ENCODE data around the gene FAM174A.
A peak's percentile ranks its signal among the peaks of the same experiment; 100 is the strongest.

The FAM174A gene

GRCh38 chr5:100595812-100596173 lies 60.6 kb downstream of the FAM174A start:
- H2AK5ac ChIP-seq (ENCODE audit: low read length, severe bottlenecking) = no peak overlapping the region
- H3K18ac ChIP-seq (ENCODE audit: low read depth in 1 of 2, low read length in 2 of 2) = no peak overlapping the region
- H2BK15ac ChIP-seq (ENCODE audit: low read depth, poor library complexity, severe bottlenecking) = no peak overlapping the region
- no peaks in the 10 kb centered on the region for H3K79me1 ChIP-seq (replicated peaks; ENCODE audit: low read length, poor library complexity, severe bottlenecking)
- H2BK120ac ChIP-seq (ENCODE audit: low read depth, low read length) = no peak overlapping the region
- no peaks in the 10 kb centered on the region for H3K4me1 ChIP-seq (ENCODE audit: control insufficient read depth, insufficient read depth, low read depth, low read length)
- no peak for DNase-seq
- H3K14ac ChIP-seq (ENCODE audit: low read length in 2 of 2) = no peak overlapping the region
- H4K8ac ChIP-seq (ENCODE audit: low read length) = no peak overlapping the region
- 94% methylated on average over 3 of the region's 3 CpGs for WGBS
- no peaks in the 10 kb centered on the region for H3K9me3 ChIP-seq (ENCODE audit: control insufficient read depth, low read length)
- peak overlapping the region; percentile 73 for H3K9ac ChIP-seq (ENCODE audit: low read length)
- H3K4me2 ChIP-seq (ENCODE audit: low read length, poor library complexity, severe bottlenecking) = no peak overlapping the region
- H3K27me3 ChIP-seq (ENCODE audit: control insufficient read depth in 1 of 2, insufficient read depth in 1 of 2, low read length in 2 of 2) = no peaks in the 10 kb centered on the region
- no peaks in the 10 kb centered on the region for H3K36me3 ChIP-seq (ENCODE audit: control insufficient read depth in 1 of 2, insufficient read depth in 2 of 2, low read depth in 1 of 2, low read length in 2 of 2)
- no peak overlapping the region for H2BK12ac ChIP-seq (ENCODE audit: low read length in 2 of 2)
- H3K4ac ChIP-seq (ENCODE audit: low read depth in 1 of 2, low read length in 2 of 2) = no peak overlapping the region
- peak overlapping the region in 1 of 2 experiments; percentile 64 for H3K4me3 ChIP-seq (ENCODE audit: insufficient read depth in 1 of 2, low read depth in 1 of 2, low read length in 2 of 2)
- H4K91ac ChIP-seq (ENCODE audit: low read length) = no peak overlapping the region
- H3K27ac ChIP-seq (ENCODE audit: low read length, poor library complexity, severe bottlenecking) = peak overlapping the region; percentile 19
- no peak overlapping the region for H2AFZ ChIP-seq (ENCODE audit: low read depth, low read length)
- no peak overlapping the region for H3K23ac ChIP-seq (ENCODE audit: low read length in 2 of 2)
- H2BK5ac ChIP-seq (ENCODE audit: low read depth, low read length, poor library complexity, severe bottlenecking) = no peak overlapping the region

GRCh38 chr5:100598446-100598845 lies 63.3 kb downstream of the FAM174A start:
- Histone ChIP-seq H2BK15ac (ENCODE audit: low read depth, poor library complexity, severe bottlenecking) (no peak overlapping the region), H3K4me1 (ENCODE audit: control insufficient read depth, insufficient read depth, low read depth, low read length) (no peaks in the 10 kb centered on the region), H3K14ac (ENCODE audit: low read length in 2 of 2) (no peak overlapping the region), H2AK5ac (ENCODE audit: low read length, severe bottlenecking) (no peak overlapping the region), H4K8ac (ENCODE audit: low read length) (no peak overlapping the region), H2BK120ac (ENCODE audit: low read depth, low read length) (no peak overlapping the region), H2BK12ac (ENCODE audit: low read length in 2 of 2) (no peak overlapping the region), H2BK5ac (ENCODE audit: low read depth, low read length, poor library complexity, severe bottlenecking) (no peak overlapping the region), H3K4me2 (ENCODE audit: low read length, poor library complexity, severe bottlenecking) (no peak overlapping the region), H3K4ac (ENCODE audit: low read depth in 1 of 2, low read length in 2 of 2) (no peak overlapping the region), H4K91ac (ENCODE audit: low read length) (no peak overlapping the region), H3K23ac (ENCODE audit: low read length in 2 of 2) (no peak overlapping the region), H2AFZ (ENCODE audit: low read depth, low read length) (no peak overlapping the region), H3K27me3 (ENCODE audit: control insufficient read depth in 1 of 2, insufficient read depth in 1 of 2, low read length in 2 of 2) (no peaks in the 10 kb centered on the region), H3K18ac (ENCODE audit: low read depth in 1 of 2, low read length in 2 of 2) (no peak overlapping the region), H3K9ac (ENCODE audit: low read length) (no peak overlapping the region), H3K4me3 (ENCODE audit: insufficient read depth in 1 of 2, low read depth in 1 of 2, low read length in 2 of 2) (no peak overlapping the region), H3K27ac (ENCODE audit: low read length, poor library complexity, severe bottlenecking) (no peak overlapping the region), H3K9me3 (ENCODE audit: control insufficient read depth, low read length) (no peaks in the 10 kb centered on the region), H3K36me3 (ENCODE audit: control insufficient read depth in 1 of 2, insufficient read depth in 2 of 2, low read depth in 1 of 2, low read length in 2 of 2) (no peaks in the 10 kb centered on the region), H3K79me1 (replicated peaks; ENCODE audit: low read length, poor library complexity, severe bottlenecking) (no peaks in the 10 kb centered on the region)
- DNase-seq = no peak
- WGBS = 100% methylated on average over 1 of the region's 1 CpG

- no peak overlapping the region for H3K4me2 ChIP-seq (ENCODE audit: low read length, poor library complexity, severe bottlenecking)
- no peaks in the 10 kb centered on the region for H3K27me3 ChIP-seq (ENCODE audit: control insufficient read depth in 1 of 2, insufficient read depth in 1 of 2, low read length in 2 of 2)
- no peak overlapping the region for H2AK5ac ChIP-seq (ENCODE audit: low read length, severe bottlenecking)
- no peak overlapping the region for H3K14ac ChIP-seq (ENCODE audit: low read length in 2 of 2)
- H3K4me3 ChIP-seq (ENCODE audit: insufficient read depth in 1 of 2, low read depth in 1 of 2, low read length in 2 of 2) = no peak overlapping the region
- H3K27ac ChIP-seq (ENCODE audit: low read length, poor library complexity, severe bottlenecking) = no peak overlapping the region
- H3K36me3 ChIP-seq (ENCODE audit: control insufficient read depth in 1 of 2, insufficient read depth in 2 of 2, low read depth in 1 of 2, low read length in 2 of 2) = no peaks in the 10 kb centered on the region
- H3K79me1 ChIP-seq (replicated peaks; ENCODE audit: low read length, poor library complexity, severe bottlenecking) = no peaks in the 10 kb centered on the region
- no peak overlapping the region for H4K91ac ChIP-seq (ENCODE audit: low read length)
- no peak overlapping the region for H3K4ac ChIP-seq (ENCODE audit: low read depth in 1 of 2, low read length in 2 of 2)
- no peak overlapping the region for H2BK120ac ChIP-seq (ENCODE audit: low read depth, low read length)
- DNase-seq = no peak
- H4K8ac ChIP-seq (ENCODE audit: low read length) = no peak overlapping the region
- H2BK5ac ChIP-seq (ENCODE audit: low read depth, low read length, poor library complexity, severe bottlenecking) = no peak overlapping the region
- H2BK15ac ChIP-seq (ENCODE audit: low read depth, poor library complexity, severe bottlenecking) = no peak overlapping the region
- no peak overlapping the region for H2BK12ac ChIP-seq (ENCODE audit: low read length in 2 of 2)
- 89% methylated on average over 5 of the region's 5 CpGs for WGBS
- H3K18ac ChIP-seq (ENCODE audit: low read depth in 1 of 2, low read length in 2 of 2) = no peak overlapping the region
- no peaks in the 10 kb centered on the region for H3K9me3 ChIP-seq (ENCODE audit: control insufficient read depth, low read length)
- no peak overlapping the region for H2AFZ ChIP-seq (ENCODE audit: low read depth, low read length)
- H3K4me1 ChIP-seq (ENCODE audit: control insufficient read depth, insufficient read depth, low read depth, low read length) = no peaks in the 10 kb centered on the region
- no peak overlapping the region for H3K23ac ChIP-seq (ENCODE audit: low read length in 2 of 2)
- H3K9ac ChIP-seq (ENCODE audit: low read length) = no peak overlapping the region
Measured at GRCh38 chr5:100600298-100600994, 65.3 kb downstream of the FAM174A start.

GRCh38 chr5:100603141-100603540 lies 68.0 kb downstream of the FAM174A start:
- Histone ChIP-seq H3K4me2 (ENCODE audit: low read length, poor library complexity, severe bottlenecking) (no peak overlapping the region), H3K4ac (ENCODE audit: low read depth in 1 of 2, low read length in 2 of 2) (no peak overlapping the region), H2BK15ac (ENCODE audit: low read depth, poor library complexity, severe bottlenecking) (no peak overlapping the region), H3K9me3 (ENCODE audit: control insufficient read depth, low read length) (no peaks in the 10 kb centered on the region), H2AK5ac (ENCODE audit: low read length, severe bottlenecking) (no peak overlapping the region), H2AFZ (ENCODE audit: low read depth, low read length) (no peak overlapping the region), H3K14ac (ENCODE audit: low read length in 2 of 2) (no peak overlapping the region), H3K36me3 (ENCODE audit: control insufficient read depth in 1 of 2, insufficient read depth in 2 of 2, low read depth in 1 of 2, low read length in 2 of 2) (no peaks in the 10 kb centered on the region), H2BK120ac (ENCODE audit: low read depth, low read length) (no peak overlapping the region), H3K9ac (ENCODE audit: low read length) (no peak overlapping the region), H4K91ac (ENCODE audit: low read length) (no peak overlapping the region), H3K23ac (ENCODE audit: low read length in 2 of 2) (no peak overlapping the region), H3K4me3 (ENCODE audit: insufficient read depth in 1 of 2, low read depth in 1 of 2, low read length in 2 of 2) (no peak overlapping the region), H3K27ac (ENCODE audit: low read length, poor library complexity, severe bottlenecking) (no peak overlapping the region), H2BK5ac (ENCODE audit: low read depth, low read length, poor library complexity, severe bottlenecking) (no peak overlapping the region), H3K79me1 (replicated peaks; ENCODE audit: low read length, poor library complexity, severe bottlenecking) (no peaks in the 10 kb centered on the region), H2BK12ac (ENCODE audit: low read length in 2 of 2) (no peak overlapping the region), H3K18ac (ENCODE audit: low read depth in 1 of 2, low read length in 2 of 2) (no peak overlapping the region), H3K4me1 (ENCODE audit: control insufficient read depth, insufficient read depth, low read depth, low read length) (no peaks in the 10 kb centered on the region), H3K27me3 (ENCODE audit: control insufficient read depth in 1 of 2, insufficient read depth in 1 of 2, low read length in 2 of 2) (no peaks in the 10 kb centered on the region), H4K8ac (ENCODE audit: low read length) (no peak overlapping the region)
- WGBS = 90% methylated on average over 2 of the region's 2 CpGs
- DNase-seq = no peak
